Superior temporal gyrus (tissue), 1 donor: Measurements from ENCODE around the gene ZNF398.
"Not testable (repeated sequence)": the region's sequence is repeated elsewhere in the genome, so short reads cannot be mapped to it uniquely, and the experiment has no call there.

Experiments
- DNase-seq: peaks from one replicate; pipeline ENCODE4 v3.0.0-alpha.2; 2016; ENCODE audit errors: extremely low spot score

ZNF398 gene, protein sequence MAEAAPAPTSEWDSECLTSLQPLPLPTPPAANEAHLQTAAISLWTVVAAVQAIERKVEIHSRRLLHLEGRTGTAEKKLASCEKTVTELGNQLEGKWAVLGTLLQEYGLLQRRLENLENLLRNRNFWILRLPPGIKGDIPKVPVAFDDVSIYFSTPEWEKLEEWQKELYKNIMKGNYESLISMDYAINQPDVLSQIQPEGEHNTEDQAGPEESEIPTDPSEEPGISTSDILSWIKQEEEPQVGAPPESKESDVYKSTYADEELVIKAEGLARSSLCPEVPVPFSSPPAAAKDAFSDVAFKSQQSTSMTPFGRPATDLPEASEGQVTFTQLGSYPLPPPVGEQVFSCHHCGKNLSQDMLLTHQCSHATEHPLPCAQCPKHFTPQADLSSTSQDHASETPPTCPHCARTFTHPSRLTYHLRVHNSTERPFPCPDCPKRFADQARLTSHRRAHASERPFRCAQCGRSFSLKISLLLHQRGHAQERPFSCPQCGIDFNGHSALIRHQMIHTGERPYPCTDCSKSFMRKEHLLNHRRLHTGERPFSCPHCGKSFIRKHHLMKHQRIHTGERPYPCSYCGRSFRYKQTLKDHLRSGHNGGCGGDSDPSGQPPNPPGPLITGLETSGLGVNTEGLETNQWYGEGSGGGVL

DNA sequence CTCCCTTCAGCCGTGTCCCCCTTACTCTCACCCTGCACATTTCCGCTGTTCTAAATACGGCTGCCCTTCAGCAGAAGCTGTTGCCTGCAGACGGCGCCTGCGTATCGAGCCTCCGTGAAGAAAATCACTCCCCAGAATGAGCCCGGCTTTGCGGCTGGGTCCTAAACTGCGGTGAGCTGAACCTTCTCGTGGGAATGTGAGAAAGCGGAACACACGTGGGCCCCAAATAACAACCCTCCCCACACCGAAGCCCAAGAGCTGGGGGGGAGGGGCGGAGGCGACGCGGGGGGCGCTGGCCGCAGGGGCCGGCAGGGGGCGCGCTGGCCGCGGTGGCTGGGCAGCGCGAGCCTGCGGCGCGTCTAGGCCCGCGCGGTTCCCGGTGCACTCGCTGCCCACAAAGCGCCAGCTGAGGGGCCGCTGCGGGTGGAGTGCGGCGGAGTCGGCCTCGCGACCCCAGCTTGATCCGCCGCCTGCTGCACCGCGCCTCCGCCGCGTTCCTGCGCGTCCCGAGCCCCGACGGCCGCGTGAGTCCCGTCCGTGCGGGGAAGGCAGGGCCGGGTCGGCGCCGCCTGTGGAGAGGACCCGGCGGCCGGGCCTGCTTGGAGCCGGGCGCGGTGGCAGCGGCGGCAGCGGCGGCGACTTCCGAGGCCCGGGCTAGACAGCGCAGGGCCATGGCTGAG, at the start of gene ZNF398:
Gene ZNF398 (plus strand): TSS at position 382 of the 680 bp plus-strand sequence. CDS start 290 bp downstream, at position 672.
- peak; percentile 75 for DNase-seq

DNA sequence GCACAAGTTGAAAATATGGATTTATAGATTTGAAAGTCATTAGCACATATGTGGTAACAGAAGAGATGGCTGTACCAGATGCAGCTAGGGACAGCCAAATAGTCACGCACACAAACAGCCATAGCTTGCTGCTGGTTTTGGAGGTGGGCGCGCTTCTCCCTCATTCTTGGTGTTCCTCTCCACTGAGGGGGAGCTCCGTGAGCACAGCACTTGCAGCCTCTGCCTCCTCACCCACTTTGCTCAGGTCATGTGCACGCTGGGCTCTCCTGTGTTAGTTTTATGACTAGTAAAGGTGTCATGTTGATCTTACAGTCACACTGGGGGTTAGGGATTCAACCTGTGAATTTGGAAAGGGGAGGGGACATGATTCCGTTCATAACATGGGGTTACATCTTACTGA, 48.2 kb upstream of the ZNF398 start:
- DNase-seq = no peak

DNA sequence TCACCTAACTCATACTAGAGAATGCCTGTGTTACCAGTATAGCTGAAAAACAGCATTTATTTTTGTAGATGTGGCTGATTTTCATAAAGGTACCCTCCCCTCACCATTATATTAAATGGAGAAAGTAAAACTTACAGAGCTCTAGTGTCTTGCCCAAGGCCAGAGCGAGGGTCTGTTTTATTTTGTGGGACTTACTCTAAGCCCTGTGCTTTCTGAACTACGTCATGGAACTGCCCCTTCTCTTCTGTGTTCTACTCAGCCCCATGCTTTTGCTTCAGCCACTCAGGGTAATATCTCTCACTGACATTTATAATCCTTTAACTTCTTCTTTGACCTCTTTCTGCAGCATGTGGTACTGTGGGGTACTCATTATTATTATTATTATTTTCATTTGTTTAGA, 46.4 kb upstream of the ZNF398 start:
- no peak for DNase-seq

DNA sequence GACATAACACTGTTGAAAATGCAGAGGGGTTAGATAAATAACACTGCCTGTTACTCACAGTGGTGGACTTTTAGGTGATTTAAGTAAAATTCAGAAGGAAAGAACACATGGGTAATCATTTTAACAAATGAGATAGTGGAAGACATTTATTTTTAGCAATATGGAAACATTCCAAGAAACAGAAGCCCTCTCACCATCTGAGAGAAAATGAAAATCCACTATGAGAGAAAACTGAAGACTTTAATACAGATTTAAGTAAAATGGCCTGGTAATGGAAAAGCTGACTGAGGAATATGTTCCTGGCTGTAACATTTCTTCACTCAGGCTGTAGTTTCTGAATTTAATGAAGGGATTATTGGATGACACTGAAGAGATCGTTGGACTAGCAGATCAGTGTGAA, 44.6 kb upstream of the ZNF398 start:
- DNase-seq = no peak

DNA sequence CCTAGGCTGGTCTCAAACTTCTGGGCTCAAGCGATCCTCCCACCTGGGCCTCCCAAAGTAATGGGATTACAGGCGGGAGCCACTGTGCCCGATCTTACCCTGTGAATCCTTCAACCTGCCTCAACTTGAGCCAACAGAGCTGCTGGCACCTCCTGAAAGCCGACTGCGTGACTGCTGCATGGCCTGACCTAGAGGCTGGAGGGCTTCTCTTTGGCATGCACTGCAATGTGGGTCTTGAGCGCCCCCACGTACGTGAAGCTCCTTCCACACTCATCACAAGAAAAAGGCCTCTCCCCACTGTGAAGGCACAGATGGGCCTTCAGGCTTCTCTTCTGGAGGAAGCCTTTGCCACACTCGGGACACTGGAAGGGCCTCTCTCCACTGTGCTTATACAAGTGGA, 43.8 kb upstream of the ZNF398 start:
- no peak for DNase-seq

DNA sequence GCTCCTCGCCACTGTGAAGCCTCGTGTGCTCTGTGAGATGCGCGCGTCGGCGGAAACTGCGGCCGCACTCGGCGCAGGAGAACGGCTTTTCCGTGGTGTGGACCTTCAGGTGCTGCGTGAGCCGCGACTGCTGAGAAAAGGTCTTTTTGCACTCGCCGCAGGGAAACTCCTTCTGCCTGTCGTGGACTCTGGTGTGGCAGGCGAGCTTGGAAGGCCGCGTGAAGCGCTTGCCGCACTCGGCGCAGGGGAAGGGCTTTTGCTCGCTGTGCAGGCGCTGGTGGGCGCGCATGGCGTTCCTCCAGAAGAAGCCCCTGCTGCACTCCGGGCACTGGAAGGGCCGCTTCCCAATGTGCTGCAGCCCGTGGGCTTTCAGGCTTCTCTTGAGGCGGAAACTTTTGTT, 43.0 kb upstream of the ZNF398 start:
- no peak for DNase-seq

DNA sequence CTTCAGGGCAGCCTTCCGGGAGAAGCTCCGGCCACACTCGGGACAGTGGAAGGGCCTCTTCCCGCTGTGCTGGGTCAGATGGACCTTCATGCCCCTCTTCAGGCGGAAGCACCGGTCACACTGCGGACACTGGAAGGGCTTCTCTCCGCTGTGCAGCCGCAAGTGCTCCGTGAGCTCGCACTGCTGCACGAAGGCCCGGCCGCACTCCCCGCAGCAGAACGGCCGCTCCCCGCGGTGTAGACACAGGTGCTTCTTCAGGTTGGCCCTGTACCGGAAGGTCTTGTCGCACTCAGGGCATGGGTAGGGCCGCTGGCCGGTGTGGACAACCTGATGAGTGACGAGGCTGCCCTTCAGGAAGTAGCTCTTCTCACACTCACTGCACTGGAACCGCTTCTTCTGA, 42.5 kb upstream of the ZNF398 start:
- DNase-seq = no peak

DNA sequence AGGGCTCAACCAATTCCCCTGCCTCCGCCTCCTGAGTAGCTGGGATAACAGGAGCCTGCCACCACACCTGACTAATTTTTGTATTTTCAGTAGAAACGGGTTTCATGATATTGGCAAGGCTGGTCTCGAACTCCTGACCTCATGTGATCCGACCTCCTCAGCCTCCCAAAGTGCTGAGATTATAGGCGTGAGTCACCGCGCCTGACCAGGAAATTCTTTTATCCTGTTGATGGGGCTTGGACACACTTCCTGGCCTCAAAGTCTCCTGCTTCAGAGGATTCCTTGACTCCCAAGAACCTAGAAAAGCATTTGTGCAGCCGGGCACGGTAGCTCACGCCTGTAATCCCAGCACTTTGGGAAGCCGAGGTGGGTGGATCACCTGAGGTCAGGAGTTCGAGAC, 37.3 kb upstream of the ZNF398 start:
- no peak for DNase-seq

DNA sequence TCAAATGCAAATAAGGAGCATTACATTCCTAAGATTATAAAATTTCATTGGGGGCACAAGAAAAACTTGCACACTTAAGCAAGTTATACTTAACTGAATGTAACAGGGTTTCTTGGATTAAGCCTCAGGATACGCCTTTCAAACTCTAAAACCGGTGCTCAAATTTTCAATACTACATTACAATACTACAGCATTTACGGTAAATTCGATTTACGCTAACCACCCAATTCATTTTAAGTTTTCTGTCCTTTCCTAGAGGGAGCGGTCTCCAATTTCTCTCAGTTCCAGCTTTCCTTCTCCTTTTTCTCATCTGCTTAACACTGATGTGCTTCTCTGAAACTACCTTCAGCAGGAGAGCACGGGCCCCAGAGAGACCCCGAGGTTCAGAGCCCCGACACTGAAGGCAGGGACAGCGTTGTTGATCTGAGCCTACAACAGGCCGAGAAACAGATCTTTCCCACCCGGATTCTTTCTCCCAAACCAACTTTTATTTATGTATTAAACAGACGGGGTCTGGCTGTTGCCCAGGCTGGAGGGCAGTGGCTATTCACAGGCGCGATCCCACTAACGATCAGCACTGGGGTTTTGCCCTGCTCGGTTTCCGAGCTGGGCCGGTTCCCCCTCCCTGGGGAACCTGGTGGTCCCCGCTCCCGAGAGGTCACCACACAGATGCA, 21.9 kb upstream of the ZNF398 start:
- no peak for DNase-seq

DNA sequence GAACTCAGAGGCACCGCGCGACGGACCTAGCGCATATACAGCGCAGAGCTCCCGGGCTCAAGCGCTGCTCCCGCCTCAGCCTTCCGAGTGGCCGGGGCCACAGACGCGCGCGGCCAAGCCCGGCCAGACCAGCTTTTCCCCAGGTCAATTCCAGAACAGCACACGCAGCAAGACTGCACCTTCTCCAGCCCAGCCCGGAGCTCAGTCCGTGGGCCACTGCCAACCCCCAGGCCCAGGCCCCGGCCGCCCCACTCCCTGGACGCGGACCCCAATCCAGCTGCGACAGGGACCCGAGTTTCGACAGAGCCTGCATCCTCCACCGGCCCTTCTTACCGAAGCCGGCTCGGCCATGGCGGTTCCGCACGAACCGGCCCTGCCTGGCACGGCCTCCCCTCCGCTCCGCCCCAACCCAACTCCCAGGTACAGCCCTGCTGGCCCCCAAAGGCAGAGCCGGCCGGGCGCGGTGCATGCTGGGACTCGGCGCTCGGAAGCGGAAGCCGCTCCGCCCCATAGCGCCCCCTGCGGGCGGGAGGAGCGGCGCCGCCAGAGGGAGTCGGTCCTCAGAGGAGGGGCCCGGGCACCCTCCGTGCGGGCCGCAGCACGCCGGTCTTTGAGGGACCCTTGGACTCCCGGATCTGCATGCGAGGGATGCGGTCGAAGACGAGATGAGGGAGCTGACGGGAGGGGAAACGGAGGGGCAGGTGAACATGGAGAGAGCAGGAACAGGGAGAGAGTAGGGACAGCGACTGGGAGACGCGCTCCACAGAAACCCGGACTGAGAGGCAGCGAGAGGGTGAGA, 21.2 kb upstream of the ZNF398 start, which contains the start of gene ZNF425:
Gene ZNF425 (minus strand): TSS at position 462 of the 799 bp plus-strand sequence. CDS start 111 bp downstream, at position 351.
- DNase-seq = peak; percentile 93

DNA sequence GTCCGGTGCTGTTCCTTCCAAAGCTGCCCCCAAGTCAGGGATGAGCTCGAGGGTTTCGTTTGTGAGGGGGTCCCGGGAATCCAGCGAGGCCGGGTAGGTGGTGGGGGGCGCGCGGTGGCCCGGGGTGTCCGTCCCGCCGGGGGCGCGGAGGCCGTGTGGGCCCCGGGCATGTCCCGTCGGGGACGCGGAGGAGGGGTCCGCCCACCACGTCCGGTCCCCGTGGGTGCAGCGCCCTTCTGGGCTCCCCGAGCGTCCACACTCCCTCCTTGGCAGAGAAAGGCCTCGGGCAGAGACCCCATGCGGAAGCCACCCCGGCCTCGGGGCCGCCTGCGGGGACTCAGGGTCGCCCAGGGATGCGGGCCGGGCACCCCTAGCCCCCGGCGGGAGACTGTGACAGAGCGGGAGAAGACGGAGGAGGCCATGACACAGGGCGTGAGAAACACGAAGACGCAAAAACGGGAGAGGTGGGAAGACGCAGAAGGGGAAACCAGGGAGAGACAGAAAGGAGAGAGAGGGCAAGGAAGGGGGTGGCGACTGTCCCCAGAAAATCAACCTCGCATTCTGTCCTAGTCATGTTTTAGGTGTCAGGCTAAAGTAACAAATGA, 20.5 kb upstream of the ZNF398 start:
- DNase-seq = peak; percentile 72

DNA sequence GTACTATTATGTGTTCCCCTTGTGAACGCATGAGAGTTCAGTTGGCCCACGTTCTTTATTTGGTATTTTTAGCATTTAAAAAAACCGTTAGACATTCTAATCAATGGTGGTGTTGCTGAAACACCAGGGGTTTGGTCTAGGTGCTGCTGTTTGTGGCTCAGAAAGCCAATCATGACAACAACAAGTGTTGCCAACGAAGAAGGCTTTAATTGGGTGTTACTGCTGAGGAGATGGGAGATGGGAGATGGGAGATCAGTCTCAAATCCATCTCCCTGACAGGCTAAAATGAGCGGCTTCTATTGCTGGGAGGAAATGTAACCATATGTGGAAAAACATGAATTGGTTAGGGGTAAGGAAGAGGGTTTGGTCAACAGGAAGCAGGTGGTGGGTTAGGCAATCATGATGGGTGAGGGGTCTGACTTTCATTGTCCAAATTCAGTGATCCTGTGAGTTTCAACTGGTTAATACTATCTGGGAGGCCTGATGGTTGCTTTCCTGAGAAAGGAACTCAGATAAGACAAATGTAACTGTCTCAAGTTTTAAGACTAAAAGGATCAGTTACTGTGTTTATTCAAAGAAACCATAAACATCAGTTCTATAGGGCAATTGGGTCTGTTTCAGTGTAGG, 16.6 kb upstream of the ZNF398 start:
- no peak for DNase-seq

DNA sequence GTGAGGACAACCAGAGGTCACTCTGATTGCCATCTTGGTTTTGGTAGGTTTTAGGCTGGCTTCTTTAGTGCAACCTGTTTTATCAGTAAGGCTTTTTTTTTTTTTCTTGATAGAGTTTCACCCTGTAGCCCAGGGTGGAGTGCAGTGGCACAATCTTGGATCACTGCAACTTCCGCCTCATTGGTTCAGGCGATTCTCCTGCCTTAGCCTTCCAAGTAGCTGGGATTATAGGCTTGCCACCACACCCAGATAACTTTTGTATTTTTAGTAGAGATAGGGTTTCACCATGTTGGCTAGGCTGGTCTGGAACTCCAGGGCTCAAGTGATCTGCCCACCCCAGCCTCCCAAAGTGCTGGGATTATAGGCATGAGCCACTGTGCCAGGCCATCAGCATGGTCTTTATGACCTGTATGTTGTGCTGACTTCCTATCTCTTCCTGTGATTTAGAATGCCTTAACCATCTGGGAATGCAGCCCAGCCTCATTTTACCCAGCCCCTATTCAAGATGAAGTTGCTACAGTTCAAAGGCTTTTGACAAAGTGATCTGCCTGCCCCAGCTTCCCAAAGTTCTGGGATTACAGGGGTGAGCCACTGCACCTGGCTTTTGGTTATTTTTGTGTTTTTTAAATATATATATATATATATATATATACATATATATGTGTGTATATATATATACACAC, 14.1 kb upstream of the ZNF398 start:
- DNase-seq = no peak

DNA sequence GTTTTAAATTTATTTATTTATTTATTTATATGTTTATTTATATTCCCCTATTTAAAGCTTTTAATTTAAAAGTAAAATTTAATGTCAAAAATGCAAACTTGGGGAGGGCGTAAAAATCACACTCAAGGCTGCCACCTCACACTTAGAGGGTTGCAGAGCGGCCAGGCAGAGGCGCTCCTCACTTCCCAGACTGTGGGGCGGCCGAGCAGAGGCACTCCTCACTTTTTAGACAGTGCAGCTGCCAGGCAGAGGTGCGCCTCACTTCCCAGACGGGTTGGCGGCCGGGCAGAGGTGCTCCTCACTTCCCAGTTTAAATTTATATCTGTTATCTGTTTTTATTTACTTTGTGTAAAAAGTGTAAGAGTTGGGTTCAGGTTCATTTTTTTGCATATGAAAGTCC, 11.1 kb upstream of the ZNF398 start:
- DNase-seq = no peak

DNA sequence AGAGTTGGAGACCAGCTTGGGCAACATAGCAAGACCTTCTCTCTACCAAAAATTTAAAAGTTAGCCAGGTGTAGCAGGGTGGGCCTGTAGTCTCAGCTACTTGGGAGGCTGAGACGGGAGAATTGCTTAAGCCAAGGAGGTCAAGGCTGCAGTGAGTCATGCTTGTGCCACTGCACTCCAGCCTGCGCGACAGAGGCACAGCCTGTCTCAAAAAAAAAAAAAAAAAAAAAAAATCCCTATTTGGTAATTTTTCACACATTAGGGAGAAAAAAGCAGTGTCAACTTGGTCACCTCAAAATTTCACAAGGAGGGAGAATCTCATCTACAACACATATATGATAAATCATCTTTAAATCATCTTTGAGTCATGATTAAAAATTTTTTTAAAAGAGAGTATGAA, 6.4 kb upstream of the ZNF398 start:
- DNase-seq = no peak

DNA sequence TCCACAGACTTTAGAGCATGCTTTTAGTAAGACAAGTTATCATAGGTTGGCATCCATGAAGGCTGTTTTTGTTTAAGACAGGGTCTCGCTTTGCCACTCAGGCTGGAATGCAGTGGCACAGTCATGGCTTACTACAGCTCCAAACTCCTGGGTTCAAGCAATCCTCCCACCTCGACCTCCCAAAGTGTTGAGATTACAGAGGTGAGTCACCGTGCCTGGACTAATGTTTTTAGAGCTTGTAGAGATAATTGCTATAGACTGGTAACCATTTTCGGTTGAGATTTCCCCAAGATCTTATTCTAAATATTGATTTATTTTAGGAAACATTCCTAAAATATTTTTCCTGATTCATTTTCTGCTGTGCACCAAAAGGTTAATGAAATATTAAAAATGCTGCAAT, 5.4 kb upstream of the ZNF398 start:
- no peak for DNase-seq

DNA sequence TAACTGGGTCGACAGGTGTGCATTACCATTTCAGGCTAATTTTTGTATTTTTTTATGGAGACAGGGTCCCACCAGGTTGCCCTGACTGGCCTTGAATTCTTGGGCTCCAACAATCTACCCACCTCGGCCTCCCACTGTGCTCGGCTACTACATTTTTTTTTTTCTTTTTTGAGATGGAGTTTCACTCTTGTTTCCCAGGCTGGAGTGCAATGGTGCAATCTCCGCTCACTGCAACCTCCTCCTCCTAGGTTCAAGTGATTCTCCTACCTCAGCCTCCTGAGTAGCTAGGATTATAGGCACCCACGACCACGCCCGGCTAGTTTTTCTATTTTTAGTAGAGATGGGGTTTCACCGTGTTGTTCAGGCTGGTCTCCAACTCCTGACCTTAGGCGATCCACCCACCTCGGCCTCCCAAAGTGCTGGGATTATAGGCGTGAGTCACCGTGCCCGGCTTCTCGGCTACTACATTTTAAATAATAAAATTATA, 2.8 kb upstream of the ZNF398 start:
- DNase-seq = not testable (repeated sequence)

DNA sequence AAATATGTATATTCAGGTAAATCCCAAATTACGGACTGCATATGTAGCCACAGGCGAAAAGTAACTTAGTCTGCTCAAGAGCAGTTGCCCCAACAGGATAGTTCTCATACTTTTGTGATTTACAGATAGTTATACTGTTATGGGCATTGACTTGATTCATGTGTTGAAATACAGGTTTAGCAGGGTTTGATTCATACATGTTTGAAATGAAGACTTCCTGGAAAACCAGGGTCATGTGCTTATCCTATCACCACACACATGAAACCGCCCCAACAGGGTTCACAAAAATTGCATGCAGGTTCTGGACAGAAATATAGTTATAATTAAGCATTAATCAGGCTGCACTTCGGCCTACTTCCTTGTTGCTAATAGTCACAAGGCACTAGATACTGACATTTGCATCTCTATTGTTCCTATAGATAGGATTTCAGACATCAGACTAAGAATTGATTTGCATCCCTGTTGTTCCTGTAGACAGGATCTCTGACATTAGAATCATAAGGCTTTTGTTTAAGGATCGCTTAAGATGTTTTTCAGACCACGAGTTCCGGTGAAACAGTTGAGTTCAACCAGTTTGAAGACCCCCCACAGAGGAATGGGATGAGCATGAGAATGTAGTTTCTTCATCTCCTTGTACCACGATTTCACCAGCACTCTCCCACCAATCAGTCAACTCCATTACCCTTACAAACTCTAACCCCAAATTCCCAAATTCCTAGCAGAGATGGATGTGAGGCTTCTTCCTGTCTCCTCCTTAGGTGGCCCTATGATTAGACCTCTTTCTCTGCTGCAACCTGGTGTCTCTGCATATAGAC, 2.0 kb upstream of the ZNF398 start:
- DNase-seq = no peak
